Adipocyte (in vitro differentiated cells): Measurements from ENCODE around the gene FRMD4A.
A peak's percentile ranks its signal among the peaks of the same experiment; 100 is the strongest.

Experiments
- DNase-seq: peaks from one replicate; pipeline ENCODE4 v3.0.0-alpha.2; 2015; ENCODE audit warnings: low read depth
- H3K27me3 ChIP-seq: replicated peaks from 2 replicates; pipeline ENCODE4 v1.7.0; 2013; ENCODE audit warnings: mild to moderate bottlenecking, low read length, moderate library complexity; ENCODE audit not compliant: control insufficient read depth, insufficient read depth
- H3K36me3 ChIP-seq: 2 replicates; pipeline ENCODE4 v1.7.0; 2013; ENCODE audit warnings: low read length, mild to moderate bottlenecking, moderate library complexity; ENCODE audit not compliant: control insufficient read depth, insufficient read depth, severe bottlenecking
- H3K4me1 ChIP-seq: 2 replicates; pipeline ENCODE4 v1.7.0; 2013; ENCODE audit warnings: mild to moderate bottlenecking, low read length, moderate library complexity; ENCODE audit not compliant: control insufficient read depth, insufficient read depth
- H3K4me3 ChIP-seq: 2 replicates; pipeline ENCODE4 v1.7.0; 2013; ENCODE audit warnings: mild to moderate bottlenecking, low read length, moderate library complexity
- H3K9ac ChIP-seq: 2 replicates; pipeline ENCODE4 v1.7.0; 2013; ENCODE audit warnings: mild to moderate bottlenecking, low read length, moderate library complexity
- H3K9me3 ChIP-seq: 2 replicates; pipeline ENCODE4 v1.7.0; 2013; ENCODE audit warnings: mild to moderate bottlenecking, low read length, moderate library complexity; ENCODE audit not compliant: control insufficient read depth

Gene FRMD4A

GRCh38 chr10:13649844-13650520 is 680.7 kb downstream of the FRMD4A start:
- no peak overlapping the region for H3K9ac ChIP-seq
- no peak overlapping the region for H3K4me3 ChIP-seq
- H3K27me3 ChIP-seq, result no peaks in the 10 kb centered on the region
- peaks cover 100% of the 10 kb centered on the region for H3K36me3 ChIP-seq
- peaks cover 6% of the 10 kb centered on the region for H3K4me1 ChIP-seq
- DNase-seq, result no peak
- no peaks in the 10 kb centered on the region for H3K9me3 ChIP-seq

- no peak for DNase-seq
- no peaks in the 10 kb centered on the region for H3K27me3 ChIP-seq
- H3K36me3 ChIP-seq, result peaks cover 93% of the 10 kb centered on the region
- no peaks in the 10 kb centered on the region for H3K9me3 ChIP-seq
- no peak overlapping the region for H3K4me3 ChIP-seq
- H3K9ac ChIP-seq, result no peak overlapping the region
- H3K4me1 ChIP-seq, result peaks cover 6% of the 10 kb centered on the region
Measured at GRCh38 chr10:13648425-13648824, 682.3 kb downstream of the FRMD4A start.

GRCh38 chr10:13644866-13645265 is 685.9 kb downstream of the FRMD4A start:
- Histone ChIP-seq H3K36me3 (peaks cover 86% of the 10 kb centered on the region), H3K9ac (no peak overlapping the region), H3K9me3 (peaks cover 10% of the 10 kb centered on the region), H3K4me3 (no peak overlapping the region), H3K4me1 (peaks cover 6% of the 10 kb centered on the region), H3K27me3 (no peaks in the 10 kb centered on the region)
- no peak for DNase-seq

GRCh38 chr10:13643016-13643415 is 687.7 kb downstream of the FRMD4A start:
- no peak for DNase-seq
- H3K36me3 ChIP-seq, result peaks cover 72% of the 10 kb centered on the region
- no peak overlapping the region for H3K9ac ChIP-seq
- peaks cover 10% of the 10 kb centered on the region for H3K9me3 ChIP-seq
- H3K4me3 ChIP-seq, result no peak overlapping the region
- H3K27me3 ChIP-seq, result no peaks in the 10 kb centered on the region
- no peaks in the 10 kb centered on the region for H3K4me1 ChIP-seq

GRCh38 chr10:13642293-13642692 is 688.4 kb downstream of the FRMD4A start:
- H3K9ac ChIP-seq, result no peak overlapping the region
- no peaks in the 10 kb centered on the region for H3K27me3 ChIP-seq
- H3K4me1 ChIP-seq, result peaks cover 4% of the 10 kb centered on the region
- DNase-seq, result no peak
- peak overlapping the region; percentile 43 for H3K4me3 ChIP-seq
- H3K36me3 ChIP-seq, result peaks cover 65% of the 10 kb centered on the region
- peaks cover 10% of the 10 kb centered on the region for H3K9me3 ChIP-seq

- no peak for DNase-seq
- Histone ChIP-seq H3K36me3 (peaks cover 29% of the 10 kb centered on the region), H3K9ac (no peak overlapping the region), H3K4me1 (peaks cover 29% of the 10 kb centered on the region), H3K4me3 (no peak overlapping the region), H3K27me3 (no peaks in the 10 kb centered on the region), H3K9me3 (peaks cover 10% of the 10 kb centered on the region)
Measured at GRCh38 chr10:13637894-13638293, 692.8 kb downstream of the FRMD4A start.

- peaks cover 34% of the 10 kb centered on the region for H3K4me1 ChIP-seq
- no peak overlapping the region for H3K9ac ChIP-seq
- H3K27me3 ChIP-seq, result no peaks in the 10 kb centered on the region
- H3K36me3 ChIP-seq, result peaks cover 23% of the 10 kb centered on the region
- peaks cover 5% of the 10 kb centered on the region for H3K9me3 ChIP-seq
- no peak overlapping the region for H3K4me3 ChIP-seq
- peak; percentile 18 for DNase-seq
Measured at GRCh38 chr10:13637303-13637856, 693.3 kb downstream of the FRMD4A start.

GRCh38 chr10:13636776-13637175 is 693.9 kb downstream of the FRMD4A start:
- no peak overlapping the region for H3K9ac ChIP-seq
- H3K27me3 ChIP-seq, result no peaks in the 10 kb centered on the region
- H3K4me3 ChIP-seq, result no peak overlapping the region
- no peaks in the 10 kb centered on the region for H3K9me3 ChIP-seq
- peaks cover 17% of the 10 kb centered on the region for H3K36me3 ChIP-seq
- peaks cover 36% of the 10 kb centered on the region for H3K4me1 ChIP-seq
- no peak for DNase-seq

GRCh38 chr10:13634207-13634606 is 696.5 kb downstream of the FRMD4A start:
- Histone ChIP-seq H3K36me3 (peaks cover 7% of the 10 kb centered on the region), H3K4me1 (peaks cover 36% of the 10 kb centered on the region)
- no peak for DNase-seq

GRCh38 chr10:13633689-13634088 is 697.0 kb downstream of the FRMD4A start:
- no peak for DNase-seq
- peak overlapping the region; percentile 12 for H3K9ac ChIP-seq
- H3K4me3 ChIP-seq, result peak overlapping the region; percentile 4
- H3K36me3 ChIP-seq, result peaks cover 7% of the 10 kb centered on the region
- H3K27me3 ChIP-seq, result no peaks in the 10 kb centered on the region
- peaks cover 36% of the 10 kb centered on the region for H3K4me1 ChIP-seq
- H3K9me3 ChIP-seq, result no peaks in the 10 kb centered on the region

More at GRCh38 chr10:13634207-13634606, 696.5 kb downstream of the FRMD4A start:
- Histone ChIP-seq H3K27me3 (no peaks in the 10 kb centered on the region), H3K4me3 (peak overlapping the region; percentile 21), H3K9ac (peak overlapping the region; percentile 12), H3K9me3 (no peaks in the 10 kb centered on the region)

GRCh38 chr10:13632884-13633440 is 697.8 kb downstream of the FRMD4A start:
- Histone ChIP-seq H3K4me3 (peak overlapping the region; percentile 4), H3K4me1 (peaks cover 36% of the 10 kb centered on the region), H3K36me3 (peaks cover 7% of the 10 kb centered on the region), H3K9me3 (no peaks in the 10 kb centered on the region), H3K9ac (peak overlapping the region; percentile 14), H3K27me3 (no peaks in the 10 kb centered on the region)
- DNase-seq, result no peak
